GM12878 (cell line): ENCODE measurements around the gene GRK6. TPM values are rescaled to one million over a fixed set of nuclear protein-coding genes. Genes with fewer than 3 reads are reported as not detected.

Source experiments
- ASH2L ChIP-seq: fragments of 300-600, 200-600 bp; sonication (generic); IDR thresholded peaks from 2 replicates; pipeline ENCODE4 v1.6.1; 2017; ENCODE audit warnings: low read depth, mild to moderate bottlenecking, borderline replicate concordance
- CHD1 ChIP-seq: IDR thresholded peaks from 2 replicates; pipeline ENCODE4 v1.6.1; 2012; ENCODE audit warnings: low read depth, low read length, improper control_type of control experiment
- ELK1 ChIP-seq: IDR thresholded peaks from 2 replicates; pipeline ENCODE4 v1.6.1; 2012; ENCODE audit warnings: low read depth, low read length, improper control_type of control experiment
- EP300 ChIP-seq, 2 experiments: fragments of 150-350 bp in 1 of 2; IDR thresholded peaks; 2 replicates each; pipeline ENCODE4 v1.6.1; 2011 to 2012; ENCODE audit warnings: low read depth in 2 of 2, low read length in 2 of 2, borderline replicate concordance in 1 of 2, improper control_type of control experiment in 1 of 2, inconsistent platforms in 1 of 2; ENCODE audit not compliant: control insufficient read depth in 1 of 2
- ESRRA ChIP-seq: IDR thresholded peaks from 2 replicates; pipeline ENCODE4 v1.6.1; 2012; ENCODE audit warnings: mild to moderate bottlenecking, low read length, improper control_type of control experiment
- ETV6 ChIP-seq, 2 experiments: fragments of 450-650 bp in 1 of 2; IDR thresholded peaks in 1 of 2; conservative IDR thresholded peaks in 1 of 2; 2 replicates each; pipeline ENCODE4 v1.6.1; 2014; ENCODE audit warnings: antibody characterized with exemption in 1 of 2, borderline replicate concordance in 1 of 2, low read depth in 1 of 2, mild to moderate bottlenecking in 1 of 2, moderate library complexity in 1 of 2
- HDAC6 ChIP-seq: fragments of 200-600 bp; sonication (generic); IDR thresholded peaks from one replicate; pipeline ENCODE4 v1.8.0; 2017; ENCODE audit warnings: antibody characterized with exemption; ENCODE audit not compliant: unreplicated experiment
- IRF4 ChIP-seq: IDR thresholded peaks from 2 replicates; pipeline ENCODE4 v1.6.1; 2011; ENCODE audit warnings: low read depth, low read length
- MTA2 ChIP-seq: fragments of 450-650 bp; IDR thresholded peaks from 2 replicates; pipeline ENCODE4 v1.6.1; 2016; ENCODE audit warnings: low read depth, mild to moderate bottlenecking, moderate library complexity
- NFXL1 ChIP-seq: fragments of 450-650 bp; IDR thresholded peaks from 2 replicates; pipeline ENCODE4 v1.6.1; 2017; ENCODE audit warnings: antibody characterized with exemption, mild to moderate bottlenecking, borderline replicate concordance
- NR2F1 ChIP-seq: fragments of 450-650 bp; conservative IDR thresholded peaks from 2 replicates; pipeline ENCODE4 v1.6.1; 2017; ENCODE audit warnings: mild to moderate bottlenecking
- PAX8 ChIP-seq: fragments of 450-650 bp; IDR thresholded peaks from 2 replicates; pipeline ENCODE4 v1.6.1; 2017; ENCODE audit warnings: mild to moderate bottlenecking, moderate library complexity
- POLR2AphosphoS2 ChIP-seq: IDR thresholded peaks from 2 replicates; pipeline ENCODE4 v1.6.1; 2011; ENCODE audit warnings: low read depth, mild to moderate bottlenecking, low read length, improper control_type of control experiment, moderate library complexity
- RCOR1 ChIP-seq: conservative IDR thresholded peaks from 2 replicates; pipeline ENCODE4 v1.6.1; 2012; ENCODE audit warnings: low read depth, low read length, improper control_type of control experiment
- RELB ChIP-seq: fragments of 450-650 bp; IDR thresholded peaks from 2 replicates; pipeline ENCODE4 v1.6.1; 2017; ENCODE audit warnings: low read depth, mild to moderate bottlenecking, moderate library complexity
- RFX5 ChIP-seq: IDR thresholded peaks from 2 replicates; pipeline ENCODE4 v1.6.1; 2011; ENCODE audit warnings: low read depth, low read length, improper control_type of control experiment
- SREBF2 ChIP-seq: IDR thresholded peaks from 2 replicates; pipeline ENCODE4 v1.6.1; 2012; ENCODE audit warnings: mild to moderate bottlenecking, low read length
- STAT3 ChIP-seq: IDR thresholded peaks from 2 replicates; pipeline ENCODE4 v1.6.1; 2011; ENCODE audit warnings: low read depth, low read length, improper control_type of control experiment
- TCF12 ChIP-seq: IDR thresholded peaks from 2 replicates; pipeline ENCODE4 v1.6.1; 2011; ENCODE audit warnings: low read depth, mild to moderate bottlenecking, low read length
- ZBED1 ChIP-seq: IDR thresholded peaks from 2 replicates; pipeline ENCODE4 v1.6.1; 2016; ENCODE audit warnings: borderline replicate concordance
- ZBTB40 ChIP-seq: fragments of 450-650 bp; IDR thresholded peaks from 2 replicates; pipeline ENCODE4 v1.6.1; 2016; ENCODE audit warnings: mild to moderate bottlenecking, moderate library complexity, borderline replicate concordance
- ZSCAN29 ChIP-seq: fragments of 450-650 bp; IDR thresholded peaks from 2 replicates; pipeline ENCODE4 v1.6.1; 2017; ENCODE audit warnings: mild to moderate bottlenecking, moderate library complexity
- polyA plus RNA-seq, 11 experiments: library from polyadenylated mRNA; depleted of rRNA in 4 of 11; unstranded in 6 of 11; stranded (reverse) in 5 of 11; fragments of >200 nt; fragmentation: Nextera tagmentation in 4 of 11; fragmentation: Illumina TruSeq in 1 of 11; extraction: Ambion mirVana in 4 of 11; extraction: Trizol in 1 of 11; gene quantifications; 1 replicate in 1 of 11; 2 replicates in 10 of 11; pipeline versions ENCODE4 v1.2.1 to v1.2.3, GENCODE V29; 2011 to 2016; ENCODE audit warnings: inconsistent platforms in 2 of 11, missing spikeins in 2 of 11, low read depth in 1 of 11
- total RNA-seq, 4 experiments: library from RNA; depleted of rRNA in 3 of 4; stranded (reverse); fragments of >200 nt in 3 of 4; fragmentation: Illumina TruSeq in 1 of 4; extraction: Trizol in 1 of 4; gene quantifications; 2 replicates each; pipeline versions ENCODE4 v1.2.1 to v1.2.3, GENCODE V29; 2013 to 2021

GRK6 gene
- total and polyA plus RNA-seq, 10 of the 15 experiments (the other 5 are each of a cell fraction or from before 2014, with no cell fraction given): 0.79 to 124 (median 41.6) TPM

GRCh38 chr5:177431317-177432142 is 5.1 kb downstream of the GRK6 start (continued):
- TF ChIP-seq RELB: 0 out of 2 replicates have a peak, but pooled peaks have one; percentile 39
- peak in 1 of 2 experiments; percentile 97; a peak in 2 of 4 replicates for TF ChIP-seq ETV6 (conservative IDR thresholded peaks at IDR 0.05 in 1 of 2, IDR thresholded peaks at IDR 0.05 in 1 of 2; ENCODE audit: borderline replicate concordance in 1 of 2, low read depth in 1 of 2)
- TF ChIP-seq HDAC6: no peak
- no peak for TF ChIP-seq ESRRA
- TF ChIP-seq ZBTB40: no peak
- peak; percentile 93 for TF ChIP-seq NFXL1
- TF ChIP-seq TCF12: peak; percentile 98
- no peak for TF ChIP-seq ZSCAN29
- peak; percentile 98 for TF ChIP-seq ZBED1
- no peak for TF ChIP-seq PAX8
- no peak for TF ChIP-seq RFX5
- TF ChIP-seq EP300 (IDR thresholded peaks at IDR 0.05; ENCODE audit: borderline replicate concordance in 1 of 2, control insufficient read depth in 1 of 2, low read depth in 2 of 2, low read length in 2 of 2): peak; percentile 55 to 61; a peak in 3 of 4 replicates
- TF ChIP-seq ASH2L: no peak
- no peak for TF ChIP-seq POLR2AphosphoS2
- no peak; the same call in 1 of the 2 replicates for TF ChIP-seq IRF4
- TF ChIP-seq STAT3: no peak
- TF ChIP-seq RCOR1: no peak
- peak; percentile 46; the same call in 1 of the 2 replicates for TF ChIP-seq MTA2
- TF ChIP-seq NR2F1: peak; percentile 32; the same call in 1 of the 2 replicates
- no peak for TF ChIP-seq SREBF2
- TF ChIP-seq CHD1: no peak
- peak; percentile 44; the same call in 1 of the 2 replicates for TF ChIP-seq ELK1
